Effector memory CD8-positive, alpha-beta T cell (primary cell): ENCODE results near the gene MAGEB18.

Source experiments
- ATAC-seq: fragments of 150-1000 bp; cut with Tn5 transposase; replicated peaks from 2 replicates; pipeline ENCODE4 v1.10.0; 2021; ENCODE audit warnings: mild to moderate bottlenecking, moderate library complexity
- DNase-seq, 3 experiments: peaks; one replicate each; pipeline ENCODE4 v3.0.0; 2021
- H3K27ac Mint-ChIP-seq, 2 donors: one replicate each; pipeline ENCODE4 v1.8.0; 2022; ENCODE audit warnings: mild to moderate bottlenecking in 2 of 2, mixed read lengths in 2 of 2, moderate library complexity in 2 of 2
- H3K27me3 Mint-ChIP-seq, 2 donors: one replicate each; pipeline ENCODE4 v1.8.0; 2022; ENCODE audit warnings: mixed read lengths in 2 of 2
- H3K36me3 Mint-ChIP-seq: one replicate; pipeline ENCODE4 v1.8.0; 2022; ENCODE audit warnings: mild to moderate bottlenecking, moderate library complexity, mixed read lengths; ENCODE audit not compliant: insufficient read depth
- H3K4me1 Mint-ChIP-seq, 2 donors: one replicate each; pipeline ENCODE4 v1.8.0; 2022; ENCODE audit warnings: low read depth in 2 of 2, mixed read lengths in 2 of 2
- H3K4me3 Mint-ChIP-seq, 2 donors: one replicate each; pipeline ENCODE4 v1.8.0; 2022; ENCODE audit warnings: mild to moderate bottlenecking in 2 of 2, mixed read lengths in 2 of 2, moderate library complexity in 2 of 2
- H3K9me3 Mint-ChIP-seq, 2 donors: one replicate each; pipeline ENCODE4 v1.8.0; 2022; ENCODE audit warnings: mixed read lengths in 2 of 2
- total RNA-seq, 9 experiments: gene quantifications; one replicate each; lab custom pipeline; 2026; lab: John Stamatoyannopoulos, UW

Gene MAGEB18
- 0 reads per million in 9 experiments for total RNA-seq

GRCh38 chrX:26138274-26138673 is at the start of gene MAGEB18:
Gene MAGEB18 (plus strand): TSS chrX:26138343. CDS start chrX:26138986, 643 bp downstream.
- no peak within 1 kb of the TSS for H3K27ac Mint-ChIP-seq
- no peak for ATAC-seq
- H3K4me1 Mint-ChIP-seq: no peaks in the 10 kb centered on the region
- no peak for DNase-seq
- no peaks in the 10 kb centered on the region for H3K36me3 Mint-ChIP-seq
- no peak within 1 kb of the TSS for H3K4me3 Mint-ChIP-seq
- H3K9me3 Mint-ChIP-seq: no peaks in the 10 kb centered on the region
- no peaks in the 10 kb centered on the region for H3K27me3 Mint-ChIP-seq

- H3K27ac Mint-ChIP-seq: no peak overlapping the region
- DNase-seq (no peak), ATAC-seq (no peak)
- H3K4me3 Mint-ChIP-seq: no peak overlapping the region
- peaks cover 0 to 2% of the 10 kb centered on the region in 2 donors for H3K9me3 Mint-ChIP-seq
- H3K27me3 Mint-ChIP-seq: no peaks in the 10 kb centered on the region
- H3K36me3 Mint-ChIP-seq: no peaks in the 10 kb centered on the region
- no peaks in the 10 kb centered on the region for H3K4me1 Mint-ChIP-seq
Measured at GRCh38 chrX:26100421-26100920, 37.7 kb upstream of the MAGEB18 start.

DNA sequence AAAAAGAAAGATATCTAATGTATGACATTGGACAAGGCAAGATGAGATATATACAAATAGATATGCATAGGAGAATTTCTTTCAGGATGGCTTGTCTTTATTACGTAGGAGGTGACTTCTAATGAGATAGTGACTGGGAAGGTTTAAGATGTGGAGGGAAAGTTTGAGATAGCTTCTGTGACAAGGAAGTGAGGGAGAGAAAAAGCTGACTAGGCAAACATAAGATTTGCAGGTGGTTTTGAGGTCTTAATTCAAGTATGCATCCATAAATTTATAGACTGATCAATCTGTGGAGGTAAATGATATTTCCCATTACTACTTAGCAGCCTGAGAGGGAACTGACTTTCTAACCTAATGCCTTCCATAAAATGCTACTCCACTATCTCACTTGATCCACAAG is 29.0 kb upstream of the MAGEB18 start:
- H3K36me3 Mint-ChIP-seq: no peaks in the 10 kb centered on the region
- H3K27me3 Mint-ChIP-seq: no peaks in the 10 kb centered on the region
- DNase-seq: no peak
- no peak for ATAC-seq
- H3K9me3 Mint-ChIP-seq: peaks cover 5 to 6% of the 10 kb centered on the region in 2 donors
- H3K4me1 Mint-ChIP-seq: no peaks in the 10 kb centered on the region
- no peak overlapping the region for H3K27ac Mint-ChIP-seq
- H3K4me3 Mint-ChIP-seq: no peak overlapping the region

GRCh38 chrX:26146024-26146423 is 7.9 kb downstream of the MAGEB18 start:
- Mint-ChIP-seq H3K36me3 (no peaks in the 10 kb centered on the region), H3K9me3 (no peaks in the 10 kb centered on the region), H3K27ac (no peak overlapping the region), H3K27me3 (no peaks in the 10 kb centered on the region), H3K4me1 (no peaks in the 10 kb centered on the region), H3K4me3 (no peak overlapping the region)
- DNase-seq (no peak), ATAC-seq (no peak)

- Mint-ChIP-seq H3K9me3 (peaks cover 0 to 3% of the 10 kb centered on the region in 2 donors), H3K27me3 (no peaks in the 10 kb centered on the region), H3K27ac (no peak within 1 kb of the TSS), H3K4me3 (no peak within 1 kb of the TSS), H3K36me3 (no peaks in the 10 kb centered on the region), H3K4me1 (no peaks in the 10 kb centered on the region)
- DNase-seq (no peak), ATAC-seq (no peak)
Measured at GRCh38 chrX:26160301-26160700, 22.2 kb downstream of the MAGEB18 start, which contains the start of gene MAGEB6B. Gene MAGEB6B (plus strand): TSS chrX:26160601. CDS start chrX:26160601, 0 bp downstream.
